Measurements from ENCODE around the gene ZNF148. TPM values are rescaled to one million over a fixed set of nuclear protein-coding genes. Genes with fewer than 3 reads are reported as not detected.

Gene ZNF148
- total RNA-seq, 2 donors from 2014 or later = 12.5 to 15.0 TPM

GRCh38 chr3:125214738-125215137 is 160.4 kb downstream of the ZNF148 start:
- Histone ChIP-seq H3K9me3 (no peaks in the 10 kb centered on the region), H3K27me3 (no peaks in the 10 kb centered on the region), H3K4me3 (no peak overlapping the region), H3K27ac (no peak overlapping the region), H3K36me3 (replicated peaks in 1 of 2; ENCODE audit: insufficient read depth in 1 of 2, low read depth in 2 of 2) (no peaks in the 10 kb centered on the region), H3K4me1 (peaks cover 27% of the 10 kb centered on the region)
- ATAC-seq (no peak), DNase-seq (no peak)
- TF ChIP-seq POLR2A (IDR thresholded peaks at IDR 0.05) = no peak
- TF ChIP-seq, protein P1, sequence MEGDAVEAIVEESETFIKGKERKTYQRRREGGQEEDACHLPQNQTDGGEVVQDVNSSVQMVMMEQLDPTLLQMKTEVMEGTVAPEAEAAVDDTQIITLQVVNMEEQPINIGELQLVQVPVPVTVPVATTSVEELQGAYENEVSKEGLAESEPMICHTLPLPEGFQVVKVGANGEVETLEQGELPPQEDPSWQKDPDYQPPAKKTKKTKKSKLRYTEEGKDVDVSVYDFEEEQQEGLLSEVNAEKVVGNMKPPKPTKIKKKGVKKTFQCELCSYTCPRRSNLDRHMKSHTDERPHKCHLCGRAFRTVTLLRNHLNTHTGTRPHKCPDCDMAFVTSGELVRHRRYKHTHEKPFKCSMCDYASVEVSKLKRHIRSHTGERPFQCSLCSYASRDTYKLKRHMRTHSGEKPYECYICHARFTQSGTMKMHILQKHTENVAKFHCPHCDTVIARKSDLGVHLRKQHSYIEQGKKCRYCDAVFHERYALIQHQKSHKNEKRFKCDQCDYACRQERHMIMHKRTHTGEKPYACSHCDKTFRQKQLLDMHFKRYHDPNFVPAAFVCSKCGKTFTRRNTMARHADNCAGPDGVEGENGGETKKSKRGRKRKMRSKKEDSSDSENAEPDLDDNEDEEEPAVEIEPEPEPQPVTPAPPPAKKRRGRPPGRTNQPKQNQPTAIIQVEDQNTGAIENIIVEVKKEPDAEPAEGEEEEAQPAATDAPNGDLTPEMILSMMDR (IDR thresholded peaks at IDR 0.05) = no peak
- intact Hi-C loops (cut with DNase I) = no loop called here
- WGBS, 2 donors = 74 to 84% methylated on average over 3 of the region's 3 CpGs

DNA sequence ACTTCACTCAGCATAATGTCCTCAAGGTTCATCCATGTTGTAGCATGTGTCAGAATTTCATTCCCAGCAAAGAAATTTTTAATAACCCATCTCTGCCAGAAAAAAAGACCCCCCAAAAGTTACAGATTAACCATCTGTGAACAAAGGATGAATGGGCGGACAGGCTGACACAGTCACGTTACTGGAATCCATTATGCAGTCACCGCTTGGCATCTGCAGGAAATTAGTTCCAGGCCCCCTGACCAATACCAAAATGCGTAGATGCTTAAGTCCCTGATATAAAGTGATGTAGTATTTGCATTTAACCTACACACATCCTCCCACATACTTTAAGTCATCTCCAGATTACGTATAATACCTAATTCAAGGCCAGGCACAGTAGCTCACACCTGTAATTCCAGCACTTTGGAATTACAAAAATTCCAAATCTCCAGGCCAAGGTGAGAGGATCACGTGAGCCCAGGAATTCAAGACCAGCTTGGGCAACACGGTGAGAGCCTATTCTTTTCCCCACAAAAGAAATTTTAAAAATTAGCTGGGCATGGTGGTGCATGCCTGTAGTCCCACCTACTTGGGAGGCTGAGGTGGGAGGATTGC is 161.1 kb downstream of the ZNF148 start:
- H3K27me3 ChIP-seq = no peaks in the 10 kb centered on the region
- peaks cover 27% of the 10 kb centered on the region for H3K4me1 ChIP-seq
- 75 to 80% methylated on average over 7 of the region's 7 CpGs for WGBS, 2 donors
- H3K9me3 ChIP-seq = no peaks in the 10 kb centered on the region
- H3K36me3 ChIP-seq (replicated peaks in 1 of 2; ENCODE audit: insufficient read depth in 1 of 2, low read depth in 2 of 2) = no peaks in the 10 kb centered on the region
- no peak overlapping the region for H3K4me3 ChIP-seq
- ATAC-seq (no peak), DNase-seq (no peak)
- TF ChIP-seq, protein P1 (IDR thresholded peaks at IDR 0.05) = no peak
- no peak for TF ChIP-seq POLR2A (IDR thresholded peaks at IDR 0.05)
- no peak overlapping the region for H3K27ac ChIP-seq
- intact Hi-C loops (cut with DNase I) = no loop called here

GRCh38 chr3:125213364-125213755 is 161.8 kb downstream of the ZNF148 start:
- H3K27me3 ChIP-seq = no peaks in the 10 kb centered on the region
- TF ChIP-seq, protein P1 (IDR thresholded peaks at IDR 0.05) = no peak
- no peak for TF ChIP-seq POLR2A (IDR thresholded peaks at IDR 0.05)
- intact Hi-C loops (cut with DNase I) = no loop called here
- no peaks in the 10 kb centered on the region for H3K9me3 ChIP-seq
- H3K4me3 ChIP-seq = no peak overlapping the region
- DNase-seq (no peak), ATAC-seq (no peak)
- 50 to 57% methylated on average over 4 of the region's 4 CpGs for WGBS, 2 donors
- H3K27ac ChIP-seq = peak overlapping the region in 1 of 4 donors; percentile 82
- H3K36me3 ChIP-seq (replicated peaks in 1 of 2; ENCODE audit: insufficient read depth in 1 of 2, low read depth in 2 of 2) = no peaks in the 10 kb centered on the region
- H3K4me1 ChIP-seq = peaks cover 33% of the 10 kb centered on the region

DNA sequence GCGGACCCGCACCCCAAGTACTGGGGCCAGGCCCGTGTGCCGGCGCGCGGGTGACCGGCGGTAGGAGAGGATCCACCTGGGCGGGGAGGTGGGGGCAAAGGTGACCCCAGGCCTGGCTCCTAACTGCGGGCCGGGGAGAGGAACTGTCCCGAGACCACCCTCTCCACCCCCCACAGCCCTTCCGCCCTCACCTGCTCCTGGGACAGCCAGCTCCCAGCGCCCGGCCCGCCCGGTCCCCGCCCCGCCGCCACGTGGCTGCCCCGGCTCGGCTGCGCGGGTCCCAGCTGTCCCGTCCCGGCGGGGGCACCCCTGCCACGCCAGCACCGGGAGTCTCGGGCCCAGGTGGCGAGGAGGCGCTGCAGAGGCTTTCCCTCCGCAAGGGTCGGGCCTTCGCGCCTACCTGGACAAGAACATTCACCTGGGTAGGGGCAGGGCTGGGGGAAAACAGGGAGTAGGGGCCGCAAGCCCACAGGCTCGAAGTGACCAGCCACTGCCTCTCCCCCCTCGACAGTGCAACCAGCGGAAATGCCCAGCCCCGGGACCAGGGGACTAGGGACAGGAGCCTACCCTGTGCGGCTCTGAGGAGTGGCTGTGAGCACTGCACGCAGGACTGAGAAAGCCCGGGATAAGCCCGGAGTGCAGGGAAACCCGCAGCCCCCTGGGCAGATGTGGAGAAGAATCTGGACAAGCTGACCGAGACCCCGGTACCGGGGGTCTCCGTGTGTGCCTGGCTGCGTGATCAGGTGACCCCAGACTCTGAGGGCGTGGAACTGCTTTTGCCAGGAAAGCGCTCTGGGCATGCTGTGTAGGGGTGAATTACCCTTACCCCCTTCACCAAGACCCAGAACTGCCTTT is 162.4 kb downstream of the ZNF148 start, which contains the start of gene SLC12A8:
TSS of gene SLC12A8 (minus strand) at position 240 of the 855 bp plus-strand sequence. CDS start 1,399 bp downstream, outside the sequence.
- DNase-seq (peak; percentile 38 to 71 (median 52)), ATAC-seq (peak; percentile 73)
- Histone ChIP-seq H3K27me3 (no peaks in the 10 kb centered on the region), H3K9me3 (no peaks in the 10 kb centered on the region), H3K4me3 (peak within 1 kb of the TSS; percentile 55 to 73), H3K4me1 (peaks cover 39% of the 10 kb centered on the region), H3K36me3 (replicated peaks in 1 of 2; ENCODE audit: insufficient read depth in 1 of 2, low read depth in 2 of 2) (no peaks in the 10 kb centered on the region), H3K27ac (peak within 1 kb of the TSS; percentile 48 to 82 (median 74))
- TF ChIP-seq, protein P1 (IDR thresholded peaks at IDR 0.05) = no peak
- TF ChIP-seq POLR2A (IDR thresholded peaks at IDR 0.05) = peak in 2 of 3 donors; percentile 32 to 37
- WGBS, 2 donors = 8% methylated on average over 31 of the region's 55 CpGs; no CpG with 5 or more reads in 1 of the 2 donors
- intact Hi-C loops (cut with DNase I) = no loop called here
